Measurements from ENCODE around the gene UTF1. TPM values are rescaled to one million over a fixed set of nuclear protein-coding genes. Genes with fewer than 3 reads are reported as not detected.

UTF1 gene
- total and polyA plus RNA-seq, 8 donors: not detected

- H3K4me3 ChIP-seq: no peak overlapping the region
- DNase-seq: no peak
- TF ChIP-seq POLR2A (IDR thresholded peaks at IDR 0.05): no peak
- no peak for TF ChIP-seq EP300 (IDR thresholded peaks at IDR 0.05)
- no peak for TF ChIP-seq POLR2AphosphoS5 (IDR thresholded peaks at IDR 0.05)
- TF ChIP-seq, protein P1, sequence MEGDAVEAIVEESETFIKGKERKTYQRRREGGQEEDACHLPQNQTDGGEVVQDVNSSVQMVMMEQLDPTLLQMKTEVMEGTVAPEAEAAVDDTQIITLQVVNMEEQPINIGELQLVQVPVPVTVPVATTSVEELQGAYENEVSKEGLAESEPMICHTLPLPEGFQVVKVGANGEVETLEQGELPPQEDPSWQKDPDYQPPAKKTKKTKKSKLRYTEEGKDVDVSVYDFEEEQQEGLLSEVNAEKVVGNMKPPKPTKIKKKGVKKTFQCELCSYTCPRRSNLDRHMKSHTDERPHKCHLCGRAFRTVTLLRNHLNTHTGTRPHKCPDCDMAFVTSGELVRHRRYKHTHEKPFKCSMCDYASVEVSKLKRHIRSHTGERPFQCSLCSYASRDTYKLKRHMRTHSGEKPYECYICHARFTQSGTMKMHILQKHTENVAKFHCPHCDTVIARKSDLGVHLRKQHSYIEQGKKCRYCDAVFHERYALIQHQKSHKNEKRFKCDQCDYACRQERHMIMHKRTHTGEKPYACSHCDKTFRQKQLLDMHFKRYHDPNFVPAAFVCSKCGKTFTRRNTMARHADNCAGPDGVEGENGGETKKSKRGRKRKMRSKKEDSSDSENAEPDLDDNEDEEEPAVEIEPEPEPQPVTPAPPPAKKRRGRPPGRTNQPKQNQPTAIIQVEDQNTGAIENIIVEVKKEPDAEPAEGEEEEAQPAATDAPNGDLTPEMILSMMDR (IDR thresholded peaks at IDR 0.05): no peak
- intact Hi-C loops (cut with DNase I; ENCODE audit: low total_unique reads): no loop called here
- 72 to 94% (median 75%) methylated on average over 9 to 15 of the region's 15 CpGs for WGBS, 5 donors
- H3K9me3 ChIP-seq: no peaks in the 10 kb centered on the region
- no peak overlapping the region for H3K27ac ChIP-seq
- peaks cover 13 to 44% (median 31%) of the 10 kb centered on the region in 4 donors for H3K4me1 ChIP-seq
- H3K36me3 ChIP-seq: no peaks in the 10 kb centered on the region
- peaks cover 43 to 100% (median 78%) of the 10 kb centered on the region in 3 donors for H3K27me3 ChIP-seq
Observed at GRCh38 chr10:133239990-133240389, 10.0 kb downstream of the UTF1 start.

GRCh38 chr10:133241501-133242205 is 11.6 kb downstream of the UTF1 start:
- H3K27ac ChIP-seq: no peak overlapping the region
- no peaks in the 10 kb centered on the region for H3K36me3 ChIP-seq
- H3K4me1 ChIP-seq: peaks cover 5 to 37% (median 22%) of the 10 kb centered on the region in 4 donors
- peaks cover 28 to 100% (median 75%) of the 10 kb centered on the region in 3 donors for H3K27me3 ChIP-seq
- DNase-seq: no peak
- no peaks in the 10 kb centered on the region for H3K9me3 ChIP-seq
- TF ChIP-seq POLR2A (IDR thresholded peaks at IDR 0.05) (no peak), EP300 (IDR thresholded peaks at IDR 0.05) (no peak), POLR2AphosphoS5 (IDR thresholded peaks at IDR 0.05) (no peak)
- TF ChIP-seq, protein P1 (IDR thresholded peaks at IDR 0.05): no peak
- peak overlapping the region in 3 of 4 donors; percentile 7 to 43 (median 23) for H3K4me3 ChIP-seq
- 44 to 70% (median 55%) methylated on average over 21 to 25 of the region's 25 CpGs for whole genome bisulfite sequencing, 5 donors
- intact Hi-C loops (cut with DNase I; ENCODE audit: low total_unique reads): no loop called here

GRCh38 chr10:133242611-133243356 is 12.8 kb downstream of the UTF1 start:
- Histone ChIP-seq H3K27ac (no peak overlapping the region), H3K9me3 (no peaks in the 10 kb centered on the region), H3K36me3 (no peaks in the 10 kb centered on the region), H3K4me1 (peaks cover 0 to 26% (median 11%) of the 10 kb centered on the region in 4 donors), H3K27me3 (peaks cover 20 to 100% (median 67%) of the 10 kb centered on the region in 3 donors), H3K4me3 (no peak overlapping the region)
- WGBS, 5 donors: 72 to 78% (median 77%) methylated on average over 19 to 27 of the region's 27 CpGs
- no peak for TF ChIP-seq POLR2A (IDR thresholded peaks at IDR 0.05)
- TF ChIP-seq EP300 (IDR thresholded peaks at IDR 0.05): no peak
- TF ChIP-seq POLR2AphosphoS5 (IDR thresholded peaks at IDR 0.05): no peak
- TF ChIP-seq, protein P1 (IDR thresholded peaks at IDR 0.05): no peak
- intact Hi-C loops (cut with DNase I; ENCODE audit: low total_unique reads): no loop called here
- no peak for DNase-seq

DNA sequence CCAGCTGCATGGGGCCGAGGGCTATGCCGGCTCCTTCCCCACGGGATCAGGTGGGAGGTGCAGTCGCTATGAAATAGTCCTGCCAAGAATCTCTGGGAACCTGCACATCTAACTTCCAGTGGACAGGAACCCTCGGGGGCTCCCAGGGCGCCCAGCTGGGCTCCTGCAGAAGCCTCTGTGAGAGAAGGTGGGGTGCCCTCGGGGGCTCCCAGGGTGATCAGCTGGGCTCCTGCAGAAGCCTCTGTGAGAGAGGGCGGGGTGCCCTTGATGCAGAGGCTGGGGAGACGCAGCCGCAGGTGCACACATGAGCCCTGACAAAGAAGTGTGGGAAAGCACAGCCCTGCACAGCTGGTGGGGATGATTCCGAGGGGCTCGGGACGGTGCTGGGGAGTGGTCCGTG is 13.6 kb downstream of the UTF1 start:
- peaks cover 14 to 100% (median 61%) of the 10 kb centered on the region in 3 donors for H3K27me3 ChIP-seq
- H3K4me1 ChIP-seq: peaks cover 0 to 22% (median 8%) of the 10 kb centered on the region in 4 donors
- DNase-seq: no peak

More for the DNA sequence above, 13.6 kb downstream of the UTF1 start:
- intact Hi-C loops (cut with DNase I; ENCODE audit: low total_unique reads): no loop called here
- H3K4me3 ChIP-seq: no peak overlapping the region
- 59 to 67% (median 64%) methylated on average over 12 to 14 of the region's 14 CpGs for WGBS, 5 donors
- H3K36me3 ChIP-seq: no peaks in the 10 kb centered on the region
- no peaks in the 10 kb centered on the region for H3K9me3 ChIP-seq
- no peak overlapping the region for H3K27ac ChIP-seq
- TF ChIP-seq, protein P1 (IDR thresholded peaks at IDR 0.05): no peak
- TF ChIP-seq EP300 (IDR thresholded peaks at IDR 0.05) (no peak), POLR2AphosphoS5 (IDR thresholded peaks at IDR 0.05) (no peak), POLR2A (IDR thresholded peaks at IDR 0.05) (no peak)

All from stomach (tissue), 9 donors.